T-cell (primary cell): ENCODE results near the gene SMIM22. TPM values are rescaled to one million over a fixed set of nuclear protein-coding genes. Genes with fewer than 3 reads are reported as not detected.
A peak's percentile ranks its signal among the peaks of the same experiment; 100 is the strongest.

ENCODE experiments used
- ATAC-seq, 4 experiments: fragments of 200-7000 bp in 3 of 4; fragments of 150-1000 bp in 1 of 4; cut with Tn5 transposase; replicated peaks in 1 of 4; 1 replicate in 3 of 4; 2 replicates in 1 of 4; pipeline ENCODE4 v1.10.0; 2021; ENCODE audit warnings: moderate library complexity in 3 of 4, mild to moderate bottlenecking in 2 of 4, moderate number of reproducible peaks in 1 of 4
- CTCF ChIA-PET, 2 donors: fragments of 300-600 bp; sonication (Branson Sonifier 250); formaldehyde crosslinking; loops; one replicate each; lab custom pipeline; 2022; ENCODE audit warnings: antibody characterized with exemption in 2 of 2; lab: Charles Lee
- POLR2A ChIA-PET, 2 donors: fragments of 300-600 bp; sonication (Branson Sonifier 250); formaldehyde crosslinking; loops; one replicate each; lab custom pipeline; 2022; ENCODE audit warnings: antibody characterized with exemption in 2 of 2; lab: Charles Lee
- DNase-seq, 35 experiments: peaks; one replicate each; pipeline versions ENCODE4 v3.0.0 to v3.0.0-alpha.2; 2013 to 2023
- H3K27ac ChIP-seq: one replicate; pipeline ENCODE4 v1.5.1; 2013; ENCODE audit warnings: low read length
- H3K27me3 ChIP-seq, 2 experiments: replicated peaks in 1 of 2; 1 replicate in 1 of 2; 2 replicates in 1 of 2; pipeline versions ENCODE4 v1.6.1 to v1.7.0; 2013; ENCODE audit warnings: low read length in 1 of 2, mixed read lengths in 1 of 2; ENCODE audit not compliant: control insufficient read depth in 2 of 2, insufficient read depth in 2 of 2; ENCODE audit errors: extremely low read depth in 1 of 2
- H3K36me3 ChIP-seq, 2 donors: 1 replicate in 1 of 2; 2 replicates in 1 of 2; pipeline versions ENCODE4 v1.6.1 to v1.7.0; 2013; ENCODE audit warnings: low read length in 1 of 2; ENCODE audit not compliant: control insufficient read depth in 2 of 2, insufficient read depth in 1 of 2; ENCODE audit errors: extremely low read depth in 1 of 2
- H3K4me1 ChIP-seq, 2 experiments: 1 replicate in 1 of 2; 2 replicates in 1 of 2; pipeline versions ENCODE4 v1.6.1 to v1.7.0; 2013; ENCODE audit warnings: low read length in 2 of 2, mixed read lengths in 1 of 2; ENCODE audit not compliant: insufficient read depth in 2 of 2, control insufficient read depth in 1 of 2; ENCODE audit errors: extremely low read depth in 1 of 2
- H3K4me3 ChIP-seq, 2 donors: 1 replicate in 1 of 2; 2 replicates in 1 of 2; pipeline versions ENCODE4 v1.5.1 to v1.7.0; 2013; ENCODE audit warnings: mild to moderate bottlenecking in 2 of 2, low read length in 1 of 2, moderate library complexity in 1 of 2; ENCODE audit not compliant: control insufficient read depth in 1 of 2; ENCODE audit errors: extremely low read depth in 1 of 2
- H3K9me3 ChIP-seq: 2 replicates; pipeline ENCODE4 v1.7.0; 2013
- H3K27ac Mint-ChIP-seq, 2 donors: one replicate each; pipeline ENCODE4 v1.8.0; 2020 to 2021; ENCODE audit warnings: mild to moderate bottlenecking in 2 of 2, mixed read lengths in 2 of 2
- H3K27me3 Mint-ChIP-seq, 2 donors: one replicate each; pipeline ENCODE4 v1.8.0; 2021 to 2022; ENCODE audit warnings: mixed read lengths in 2 of 2
- H3K36me3 Mint-ChIP-seq: one replicate; pipeline ENCODE4 v1.8.0; 2021; ENCODE audit warnings: mixed read lengths
- H3K4me1 Mint-ChIP-seq, 3 donors: one replicate each; pipeline ENCODE4 v1.8.0; 2020 to 2022; ENCODE audit warnings: mixed read lengths in 3 of 3, mild to moderate bottlenecking in 1 of 3
- H3K4me3 Mint-ChIP-seq, 3 donors: one replicate each; pipeline ENCODE4 v1.8.0; 2020 to 2022; ENCODE audit warnings: mild to moderate bottlenecking in 3 of 3, mixed read lengths in 3 of 3, moderate library complexity in 3 of 3
- H3K9me3 Mint-ChIP-seq, 3 donors: one replicate each; pipeline ENCODE4 v1.8.0; 2020 to 2022; ENCODE audit warnings: mixed read lengths in 3 of 3
- WGBS: methylation state at CpG from one replicate; pipeline ENCODE4 v1.1.5; 2013; ENCODE audit warnings: missing lambda C conversion rate; ENCODE audit not compliant: insufficient coverage; 5-methylcytosine and 5-hydroxymethylcytosine counted together
- total RNA-seq, 35 experiments: library from RNA in 6 of 35; stranded (reverse) in 6 of 35; fragments of 120-200 nt in 1 of 35; gene quantifications; one replicate each; pipeline versions ENCODE4 v1.2.1 to v1.2.4 and lab custom pipeline; 2013 to 2026

Gene SMIM22
- total RNA-seq, 5 donors from 2014 or later (not counting 1 experiment from before 2014, with no cell fraction given), result not detected

DNA sequence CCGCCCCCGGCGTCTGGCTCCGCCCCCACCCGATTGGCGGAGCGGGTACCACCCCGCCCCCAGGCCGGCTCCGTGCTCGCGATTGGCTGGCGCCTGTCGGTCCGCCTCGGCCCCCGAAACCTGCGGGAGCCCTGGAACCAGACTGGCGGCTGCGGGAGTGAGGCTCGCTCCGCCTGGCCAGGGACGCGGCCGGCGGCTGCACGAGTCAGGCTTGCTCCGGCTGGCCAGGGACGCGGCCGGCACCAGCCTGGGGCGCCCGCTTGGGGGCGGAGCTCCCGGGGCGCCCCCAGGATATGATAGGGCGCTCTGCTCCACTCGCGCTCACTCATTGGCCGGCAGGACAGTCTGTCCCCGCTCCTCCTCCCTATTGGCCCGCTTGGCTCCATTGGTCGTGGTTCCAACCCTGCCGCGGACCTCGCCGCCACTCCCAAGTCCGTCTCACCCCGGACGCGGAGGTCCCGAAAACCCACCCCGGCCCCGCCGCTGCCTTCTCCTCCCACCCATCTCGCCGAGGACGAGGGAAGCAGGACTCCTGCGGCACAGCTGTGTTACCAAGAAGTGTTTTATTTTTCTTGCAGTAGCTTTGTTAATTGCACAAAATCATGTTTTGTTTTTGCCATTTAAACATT, 7.6 kb downstream of the SMIM22 start:
- CTCF ChIA-PET, result interaction anchor here in 1 of 2 donors (1.0 to 1.2 kb wide), 2 partner anchors 35 to 69 kb away, joined by 5 read pairs; partner anchors contain the start of genes ANKS3 and DNAAF8
- peaks cover 3 to 8% of the 10 kb centered on the region in 2 donors for H3K36me3 ChIP-seq
- POLR2A ChIA-PET, result interaction anchor here in 1 of 2 donors (0.7 to 1.0 kb wide), 2 partner anchors 58 to 69 kb away, joined by 3 to 5 read pairs; partner anchors contain the start of genes ANKS3 and DNAAF8
- H3K27me3 ChIP-seq, result no peaks in the 10 kb centered on the region
- H3K36me3 Mint-ChIP-seq, result peaks cover 9% of the 10 kb centered on the region
- ATAC-seq (peak; percentile 85 to 89 (median 86)), DNase-seq (peak; percentile 59 to 94 (median 83))
- under 1% methylated on average over 42 of the region's 59 CpGs for WGBS
- peak overlapping the region; percentile 70 to 85 for H3K27ac Mint-ChIP-seq
- no peak overlapping the region for H3K27ac ChIP-seq
- peaks cover 2 to 21% of the 10 kb centered on the region in 2 experiments for H3K4me1 ChIP-seq
- peak overlapping the region; percentile 80 to 87 (median 81) for H3K4me3 Mint-ChIP-seq
- peak overlapping the region; percentile 52 to 53 for H3K4me3 ChIP-seq
- H3K9me3 ChIP-seq, result no peaks in the 10 kb centered on the region
- H3K4me1 Mint-ChIP-seq, result peaks cover 7 to 21% (median 18%) of the 10 kb centered on the region in 3 donors
- no peaks in the 10 kb centered on the region for H3K9me3 Mint-ChIP-seq
- H3K27me3 Mint-ChIP-seq, result no peaks in the 10 kb centered on the region

DNA sequence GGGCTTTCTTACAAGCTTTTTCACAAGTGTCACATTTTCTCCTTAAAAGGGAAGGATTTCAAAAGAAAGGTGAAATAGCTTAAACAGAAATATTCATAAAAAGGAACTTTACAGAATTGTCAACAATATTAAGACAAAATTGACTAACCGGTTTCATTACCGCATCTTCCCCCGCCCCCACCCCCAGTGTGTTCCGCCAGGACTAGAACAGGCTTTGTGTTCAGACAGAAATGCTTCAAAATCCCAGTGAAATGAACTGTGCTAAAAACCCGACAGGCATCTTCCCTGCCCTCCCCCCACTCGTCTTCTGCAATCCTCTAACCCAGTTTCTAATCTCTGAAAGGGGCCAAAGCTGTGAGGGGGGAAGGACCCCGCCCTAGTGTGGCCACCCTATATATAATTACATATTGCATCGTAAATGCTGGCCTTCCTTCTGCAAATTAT, 8.3 kb downstream of the SMIM22 start:
- Histone ChIP-seq H3K4me1 (peaks cover 2 to 21% of the 10 kb centered on the region in 2 experiments), H3K9me3 (no peaks in the 10 kb centered on the region), H3K4me3 (no peak overlapping the region), H3K36me3 (peaks cover 3 to 12% of the 10 kb centered on the region in 2 donors), H3K27me3 (no peaks in the 10 kb centered on the region), H3K27ac (no peak overlapping the region)
- Mint-ChIP-seq H3K9me3 (no peaks in the 10 kb centered on the region), H3K36me3 (peaks cover 9% of the 10 kb centered on the region), H3K27me3 (no peaks in the 10 kb centered on the region), H3K27ac (peak overlapping the region in 1 of 2 donors; percentile 70), H3K4me3 (peak overlapping the region; percentile 80 to 87 (median 81)), H3K4me1 (peaks cover 7 to 21% (median 18%) of the 10 kb centered on the region in 3 donors)
- no peak for ATAC-seq
- ChIA-PET CTCF (interaction anchor here in 1 of 2 donors (1.0 to 1.2 kb wide), 2 partner anchors 35 to 69 kb away, joined by 5 read pairs; partner anchors contain the start of genes ANKS3 and DNAAF8), POLR2A (interaction anchor here in 1 of 2 donors (0.7 to 1.0 kb wide), 2 partner anchors 59 to 69 kb away, joined by 3 to 5 read pairs; partner anchors contain the start of genes ANKS3 and DNAAF8)
- 80% methylated on average over 2 of the region's 8 CpGs for WGBS
- no peak for DNase-seq

DNA sequence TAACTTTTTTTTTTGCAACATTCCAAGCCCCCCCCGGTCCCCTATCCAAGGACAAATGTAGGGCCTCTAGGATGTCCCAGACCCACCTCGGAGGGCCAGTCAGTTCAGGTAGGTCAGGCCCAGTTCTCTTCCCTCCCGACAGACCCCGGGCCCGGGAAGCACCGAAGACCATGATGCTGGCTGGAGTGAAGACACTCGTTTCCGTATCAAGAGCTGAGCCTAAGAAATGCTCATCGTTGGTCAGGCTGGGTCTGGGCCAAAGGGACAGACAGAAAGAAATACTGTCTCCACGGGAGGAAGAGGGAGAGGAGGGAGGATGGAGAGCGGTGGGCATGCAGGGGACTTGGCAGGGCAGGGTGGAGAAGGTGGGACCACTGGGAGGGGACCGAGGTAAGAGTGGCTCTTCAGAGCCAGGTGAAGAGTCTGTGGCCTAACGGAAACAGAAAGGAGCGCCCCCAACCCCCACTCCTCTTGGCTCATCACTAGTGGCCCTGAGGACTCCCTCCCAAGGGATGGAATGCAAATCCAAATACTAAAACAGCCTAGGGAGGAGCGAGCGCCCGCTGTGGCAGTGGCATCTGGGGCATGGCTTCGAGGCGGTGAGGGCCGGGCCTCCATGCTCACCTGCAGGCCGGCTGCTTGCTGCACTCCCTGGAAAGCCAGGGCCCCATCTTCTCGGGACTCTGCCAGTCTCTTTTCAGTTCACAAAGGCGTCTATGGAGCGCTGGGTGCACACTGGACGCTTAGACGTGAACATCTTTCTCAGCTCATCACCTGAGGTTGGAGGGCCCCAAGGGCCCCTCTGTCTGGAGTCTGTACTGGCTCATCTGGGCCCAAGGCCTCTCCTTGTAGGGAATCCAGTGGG, 9.0 kb downstream of the SMIM22 start:
- DNase-seq, result no peak
- no peak for ATAC-seq
- H3K4me1 ChIP-seq, result peaks cover 2 to 21% of the 10 kb centered on the region in 2 experiments
- H3K4me3 ChIP-seq, result no peak overlapping the region
- WGBS, result 94% methylated on average over 22 of the region's 26 CpGs
- peaks cover 0 to 16% of the 10 kb centered on the region in 2 donors for H3K36me3 ChIP-seq
- Mint-ChIP-seq H3K4me3 (peak overlapping the region in 2 of 3 donors; percentile 41 to 87), H3K27me3 (no peaks in the 10 kb centered on the region), H3K27ac (no peak overlapping the region), H3K4me1 (peaks cover 7 to 21% (median 18%) of the 10 kb centered on the region in 3 donors), H3K36me3 (peaks cover 9% of the 10 kb centered on the region), H3K9me3 (no peaks in the 10 kb centered on the region)
- no peaks in the 10 kb centered on the region for H3K9me3 ChIP-seq
- ChIA-PET POLR2A (no interaction called here), CTCF (interaction anchor here in 1 of 2 donors (0.5 kb wide), 1 partner anchor 155 kb away, joined by 3 read pairs; no protein-coding TSS in a partner anchor)
- no peak overlapping the region for H3K27ac ChIP-seq
- no peaks in the 10 kb centered on the region for H3K27me3 ChIP-seq

DNA sequence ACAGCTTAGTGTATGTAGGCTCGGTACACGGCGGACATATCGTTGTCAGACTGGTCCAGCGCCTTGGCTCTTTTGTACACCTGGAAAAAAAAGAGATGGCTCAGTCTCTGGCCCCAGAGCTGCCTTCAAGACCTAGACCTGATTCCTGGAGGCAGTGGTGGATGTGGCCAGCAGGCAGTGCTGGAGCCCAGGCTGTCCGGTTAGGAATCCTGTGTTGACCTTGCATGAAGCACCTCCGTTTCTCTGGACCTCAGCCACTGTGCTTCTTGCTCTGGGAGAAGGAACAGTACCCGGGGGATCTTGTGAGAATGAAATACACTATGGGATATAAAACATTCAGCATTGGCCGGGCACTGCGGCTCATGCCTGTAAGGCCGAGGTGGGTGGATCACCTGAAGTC, 10.1 kb downstream of the SMIM22 start:
- POLR2A ChIA-PET, result no interaction called here
- Mint-ChIP-seq H3K27ac (no peak overlapping the region), H3K4me3 (no peak overlapping the region), H3K9me3 (no peaks in the 10 kb centered on the region), H3K36me3 (peaks cover 9% of the 10 kb centered on the region), H3K4me1 (peaks cover 7 to 21% (median 18%) of the 10 kb centered on the region in 3 donors), H3K27me3 (no peaks in the 10 kb centered on the region)
- H3K27me3 ChIP-seq, result no peaks in the 10 kb centered on the region
- H3K9me3 ChIP-seq, result no peaks in the 10 kb centered on the region
- CTCF ChIA-PET, result no interaction called here
- H3K36me3 ChIP-seq, result peaks cover 0 to 18% of the 10 kb centered on the region in 2 donors
- H3K4me3 ChIP-seq, result no peak overlapping the region
- H3K27ac ChIP-seq, result no peak overlapping the region
- H3K4me1 ChIP-seq, result peaks cover 2 to 21% of the 10 kb centered on the region in 2 experiments
- ATAC-seq (no peak), DNase-seq (no peak)
- 100% methylated on average over 4 of the region's 11 CpGs for WGBS

DNA sequence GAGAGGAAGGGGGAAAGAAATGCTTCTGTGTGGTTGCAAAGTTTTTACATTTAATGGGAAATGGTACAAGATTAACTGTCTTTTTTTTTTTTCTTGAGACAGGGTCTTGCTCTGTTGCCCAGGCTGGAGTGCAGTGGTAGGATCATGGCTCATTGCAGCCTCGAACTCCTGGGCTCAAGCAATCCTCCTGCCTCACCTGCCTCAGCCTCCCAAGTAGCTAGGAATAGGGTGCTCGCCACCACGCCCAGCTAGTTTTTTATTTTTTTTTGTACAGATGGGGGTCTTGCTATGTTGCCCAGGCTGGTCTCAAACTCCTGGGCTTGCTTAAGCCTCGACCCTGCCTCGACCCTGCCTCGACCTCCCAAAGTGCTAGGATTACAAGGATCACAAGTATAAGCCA, 11.1 kb downstream of the SMIM22 start:
- peaks cover 2 to 11% of the 10 kb centered on the region in 2 experiments for H3K4me1 ChIP-seq
- no peak overlapping the region for H3K4me3 ChIP-seq
- Mint-ChIP-seq H3K4me3 (no peak overlapping the region), H3K36me3 (peaks cover 9% of the 10 kb centered on the region), H3K9me3 (no peaks in the 10 kb centered on the region), H3K27ac (no peak overlapping the region), H3K4me1 (peaks cover 0 to 14% (median 11%) of the 10 kb centered on the region in 3 donors), H3K27me3 (no peaks in the 10 kb centered on the region)
- no peak for ATAC-seq
- ChIA-PET POLR2A (no interaction called here), CTCF (no interaction called here)
- peaks cover 0 to 20% of the 10 kb centered on the region in 2 donors for H3K36me3 ChIP-seq
- 90% methylated on average over 2 of the region's 6 CpGs for WGBS
- no peak overlapping the region for H3K27ac ChIP-seq
- no peak for DNase-seq
- no peaks in the 10 kb centered on the region for H3K9me3 ChIP-seq
- H3K27me3 ChIP-seq, result no peaks in the 10 kb centered on the region

DNA sequence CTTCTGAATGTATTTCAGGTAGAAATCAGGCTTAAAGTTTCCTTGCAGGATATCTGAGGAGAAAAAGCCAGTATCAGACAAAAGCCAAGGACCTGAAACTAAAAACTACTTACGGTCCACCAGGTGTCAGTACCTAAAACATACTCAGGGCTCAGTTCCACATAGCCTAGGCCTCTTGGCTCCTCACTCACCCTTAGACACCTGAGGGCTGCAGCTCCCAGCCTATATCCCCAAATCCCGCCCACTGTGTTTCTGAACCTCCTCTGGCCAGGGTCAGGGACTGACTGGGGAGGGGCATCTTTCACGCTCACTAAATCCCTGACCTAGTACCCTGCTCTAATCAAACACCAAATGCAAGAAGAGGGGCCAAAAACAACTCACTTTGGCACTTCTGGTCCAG, 16.1 kb downstream of the SMIM22 start:
- ChIA-PET POLR2A (interaction anchor here (0.7 kb wide), 2 partner anchors 35 to 146 kb away, joined by 10 to 14 read pairs; no protein-coding TSS in a partner anchor), CTCF (no interaction called here)
- no peak for DNase-seq
- no peak for ATAC-seq
- Histone ChIP-seq H3K27ac (no peak overlapping the region), H3K4me1 (no peaks in the 10 kb centered on the region), H3K9me3 (no peaks in the 10 kb centered on the region), H3K27me3 (no peaks in the 10 kb centered on the region), H3K36me3 (peaks cover 7 to 53% of the 10 kb centered on the region in 2 donors), H3K4me3 (no peak overlapping the region)
- Mint-ChIP-seq H3K36me3 (peaks cover 34% of the 10 kb centered on the region), H3K27me3 (no peaks in the 10 kb centered on the region), H3K9me3 (no peaks in the 10 kb centered on the region), H3K4me1 (no peaks in the 10 kb centered on the region), H3K4me3 (no peak overlapping the region), H3K27ac (peak overlapping the region in 1 of 2 donors; percentile 17)
- WGBS, result 94% methylated on average over 3 of the region's 3 CpGs
